HUDEP-2 (cell line): ENCODE results near the gene EMX1.

Experiments
- DNase-seq, 76 experiments: peaks; one replicate each; lab custom pipeline; 2025; ENCODE audit not compliant: unreplicated experiment in 76 of 76; lab: John Stamatoyannopoulos, UW

Gene EMX1

DNA sequence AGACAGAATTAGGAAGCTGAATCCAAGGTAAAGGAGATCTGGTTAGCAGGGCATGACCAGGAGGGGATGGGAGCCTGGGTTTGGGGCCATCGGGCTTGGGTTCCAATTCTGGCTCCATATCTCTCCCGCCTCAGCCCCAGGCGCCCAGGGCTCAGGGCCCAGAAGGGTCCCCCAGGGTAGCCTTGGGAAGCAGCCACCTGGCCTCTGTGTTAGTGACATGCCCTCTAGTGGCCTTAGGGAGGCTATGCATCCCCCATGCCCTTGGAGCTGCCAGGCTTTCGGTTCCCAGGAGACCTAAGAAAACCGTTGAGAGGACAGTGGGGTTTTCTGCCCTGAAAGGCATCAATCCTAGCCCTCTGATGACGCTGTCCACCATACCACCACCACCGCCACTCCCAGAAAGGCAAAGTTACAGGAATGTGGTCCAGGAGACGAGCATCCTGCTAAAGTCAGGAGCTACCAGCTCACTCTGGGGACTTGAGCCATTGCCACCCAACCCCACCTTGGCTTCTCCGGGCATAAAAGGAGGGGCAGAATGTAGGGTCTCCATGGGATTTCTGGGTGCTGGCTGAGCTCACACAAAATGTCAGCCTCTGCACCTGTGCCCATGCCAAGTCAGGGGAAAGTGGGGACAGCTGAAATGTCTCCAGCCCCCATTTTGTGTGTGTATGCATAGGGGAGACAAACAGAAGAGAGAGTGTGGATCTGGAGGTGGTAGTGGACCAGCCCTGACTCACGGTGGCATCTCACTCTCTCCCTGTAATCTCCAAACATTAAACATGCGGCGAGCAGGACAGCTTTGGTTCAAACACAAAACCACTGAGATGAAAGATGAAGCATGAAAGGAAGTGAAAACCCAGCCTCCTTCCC, 56.5 kb downstream of the EMX1 start:
- peak in 32 of 76 experiments; percentile 1 to 49 (median 12) for DNase-seq

GRCh38 chr2:72974436-72974754, 57.1 kb downstream of the EMX1 start:
- no peak for DNase-seq

- DNase-seq: no peak
Observed at GRCh38 chr2:72975017-72975416, 57.7 kb downstream of the EMX1 start.

- peak in 1 of 76 experiments; percentile 1 for DNase-seq
Observed at GRCh38 chr2:72979896-72980295, 62.6 kb downstream of the EMX1 start.

- no peak for DNase-seq
Observed at GRCh38 chr2:72980535-72981217, 63.4 kb downstream of the EMX1 start.

GRCh38 chr2:72981536-72981935, 64.2 kb downstream of the EMX1 start:
- no peak for DNase-seq

DNA sequence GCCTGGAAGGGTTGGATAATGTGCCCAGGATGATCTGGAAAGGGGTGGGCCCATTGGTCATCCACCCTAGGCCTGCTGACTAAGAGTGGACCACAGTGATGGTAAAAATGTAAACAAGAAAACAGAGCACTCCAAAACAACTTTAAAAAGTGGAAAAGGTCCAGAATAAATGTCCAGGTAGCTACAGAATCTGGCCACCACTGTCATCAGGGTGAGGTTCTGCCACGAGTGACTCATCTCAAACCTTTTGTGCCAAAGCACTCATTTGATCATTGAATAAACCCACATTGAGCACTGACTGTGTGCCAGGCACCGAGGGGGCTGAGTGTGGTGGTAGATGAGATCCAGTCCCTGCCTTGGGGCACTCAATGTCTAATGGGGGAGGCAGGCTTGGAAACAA, 64.9 kb downstream of the EMX1 start:
- DNase-seq: no peak

GRCh38 chr2:72982781-72983499, 65.6 kb downstream of the EMX1 start:
- no peak for DNase-seq

DNA sequence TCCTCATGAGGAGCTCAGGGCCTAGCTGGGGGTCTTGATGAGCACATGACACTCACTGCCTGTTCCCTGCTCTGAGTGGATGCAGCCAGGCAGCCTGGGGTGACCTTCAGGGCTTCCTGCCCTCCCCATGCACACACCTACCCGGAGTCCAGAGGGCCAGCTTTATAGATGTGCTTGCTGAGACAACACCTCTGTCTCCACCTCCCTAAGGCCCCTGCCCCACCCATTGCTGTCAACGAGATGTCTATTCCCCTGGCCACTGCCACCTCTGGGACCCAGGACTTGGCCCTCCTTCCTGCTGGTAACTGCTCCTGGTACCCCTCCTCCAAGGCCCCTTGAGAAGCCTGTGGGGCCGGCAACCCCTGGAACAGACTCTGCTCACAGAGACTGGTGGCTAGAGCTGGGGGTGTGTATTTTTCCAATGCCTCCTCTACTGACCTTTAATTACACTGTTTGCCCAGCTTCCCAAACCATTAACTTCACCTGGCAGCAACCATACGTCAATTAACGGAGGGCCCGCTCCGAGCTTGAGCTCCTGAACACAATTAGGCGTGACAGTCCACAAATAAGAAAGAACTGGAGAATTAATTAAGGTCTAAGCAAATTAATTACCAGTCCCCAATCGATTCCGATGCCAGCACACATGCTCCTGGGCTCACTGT, 66.3 kb downstream of the EMX1 start:
- DNase-seq: no peak

- DNase-seq: no peak
Observed at GRCh38 chr2:72984172-72984671, 66.9 kb downstream of the EMX1 start.
